ENCODE data around the gene IRF2BPL. TPM values are rescaled to one million over a fixed set of nuclear protein-coding genes. Genes with fewer than 3 reads are reported as not detected.

IRF2BPL gene
- total RNA-seq, 4 donors from 2014 or later, result 10.3 to 20.6 (median 16.4) TPM

GRCh38 chr14:77064521-77065178 is 36.1 kb upstream of the IRF2BPL start:
- H3K36me3 ChIP-seq, result no peaks in the 10 kb centered on the region
- H3K4me3 ChIP-seq, result no peak overlapping the region
- no peak overlapping the region for H3K27ac ChIP-seq
- peaks cover 0 to 7% (median 0%) of the 10 kb centered on the region in 4 donors for H3K4me1 ChIP-seq
- no peaks in the 10 kb centered on the region for H3K27me3 ChIP-seq
- TF ChIP-seq POLR2A (IDR thresholded peaks at IDR 0.05), result no peak
- no peak for TF ChIP-seq CTCF (IDR thresholded peaks at IDR 0.05)
- DNase-seq, result no peak
- H3K9me3 ChIP-seq, result no peaks in the 10 kb centered on the region

GRCh38 chr14:77063571-77064171 is 35.2 kb upstream of the IRF2BPL start:
- H3K4me1 ChIP-seq, result peaks cover 0 to 7% (median 0%) of the 10 kb centered on the region in 4 donors
- H3K4me3 ChIP-seq, result no peak overlapping the region
- no peak for DNase-seq
- no peak overlapping the region for H3K27ac ChIP-seq
- no peaks in the 10 kb centered on the region for H3K27me3 ChIP-seq
- no peak for TF ChIP-seq POLR2A (IDR thresholded peaks at IDR 0.05)
- TF ChIP-seq CTCF (IDR thresholded peaks at IDR 0.05), result no peak
- H3K36me3 ChIP-seq, result no peaks in the 10 kb centered on the region
- H3K9me3 ChIP-seq, result no peaks in the 10 kb centered on the region

GRCh38 chr14:77062261-77062660 is 33.8 kb upstream of the IRF2BPL start:
- Histone ChIP-seq H3K36me3 (no peaks in the 10 kb centered on the region), H3K4me3 (no peak overlapping the region), H3K27ac (no peak overlapping the region), H3K27me3 (no peaks in the 10 kb centered on the region), H3K4me1 (no peaks in the 10 kb centered on the region), H3K9me3 (no peaks in the 10 kb centered on the region)
- no peak for DNase-seq
- TF ChIP-seq POLR2A (IDR thresholded peaks at IDR 0.05), result no peak
- TF ChIP-seq CTCF (IDR thresholded peaks at IDR 0.05), result no peak

- H3K4me3 ChIP-seq, result no peak overlapping the region
- no peaks in the 10 kb centered on the region for H3K4me1 ChIP-seq
- no peaks in the 10 kb centered on the region for H3K36me3 ChIP-seq
- no peak for TF ChIP-seq POLR2A (IDR thresholded peaks at IDR 0.05)
- TF ChIP-seq CTCF (IDR thresholded peaks at IDR 0.05), result no peak
- no peak overlapping the region for H3K27ac ChIP-seq
- H3K9me3 ChIP-seq, result no peaks in the 10 kb centered on the region
- H3K27me3 ChIP-seq, result no peaks in the 10 kb centered on the region
- no peak for DNase-seq
Observed at GRCh38 chr14:77061630-77062257, 33.2 kb upstream of the IRF2BPL start.

- H3K4me1 ChIP-seq, result no peaks in the 10 kb centered on the region
- H3K36me3 ChIP-seq, result no peaks in the 10 kb centered on the region
- peaks cover 0 to 5% (median 0%) of the 10 kb centered on the region in 4 donors for H3K9me3 ChIP-seq
- H3K4me3 ChIP-seq, result no peak overlapping the region
- H3K27me3 ChIP-seq, result no peaks in the 10 kb centered on the region
- DNase-seq, result no peak
- H3K27ac ChIP-seq, result no peak overlapping the region
- TF ChIP-seq CTCF (IDR thresholded peaks at IDR 0.05) (peak in 3 of 6 experiments; percentile 13 to 19 (median 14)), POLR2A (IDR thresholded peaks at IDR 0.05) (no peak)
Observed at GRCh38 chr14:77059276-77059915, 30.9 kb upstream of the IRF2BPL start.
